ENCODE data around the gene PACS1.
"Not testable (repeated sequence)": the region's sequence is repeated elsewhere in the genome, so short reads cannot be mapped to it uniquely, and the experiment has no call there.

Gene PACS1

GRCh38 chr11:66261578-66261977, 191.5 kb downstream of the PACS1 start:
- DNase-seq = no peak

- no peak for DNase-seq
These were observed 192.1 kb downstream of the PACS1 start for GRCh38 chr11:66262191-66262590.

DNA sequence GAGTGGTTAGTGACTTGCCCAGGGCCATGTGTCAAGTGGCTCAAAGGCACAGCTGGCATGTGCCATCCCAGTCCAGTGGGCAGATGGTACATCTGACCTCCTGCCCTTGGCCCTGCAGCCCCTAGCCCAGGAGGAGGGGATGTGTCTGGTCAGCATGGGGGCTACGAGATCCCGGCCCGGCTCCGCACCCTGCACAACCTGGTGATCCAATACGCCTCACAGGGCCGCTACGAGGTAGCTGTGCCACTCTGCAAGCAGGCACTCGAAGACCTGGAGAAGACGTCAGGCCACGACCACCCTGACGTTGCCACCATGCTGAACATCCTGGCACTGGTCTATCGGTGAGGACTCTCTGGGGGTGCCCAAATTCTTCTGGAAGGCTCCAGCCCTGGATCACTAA, 192.6 kb downstream of the PACS1 start:
- DNase-seq = no peak

DNA sequence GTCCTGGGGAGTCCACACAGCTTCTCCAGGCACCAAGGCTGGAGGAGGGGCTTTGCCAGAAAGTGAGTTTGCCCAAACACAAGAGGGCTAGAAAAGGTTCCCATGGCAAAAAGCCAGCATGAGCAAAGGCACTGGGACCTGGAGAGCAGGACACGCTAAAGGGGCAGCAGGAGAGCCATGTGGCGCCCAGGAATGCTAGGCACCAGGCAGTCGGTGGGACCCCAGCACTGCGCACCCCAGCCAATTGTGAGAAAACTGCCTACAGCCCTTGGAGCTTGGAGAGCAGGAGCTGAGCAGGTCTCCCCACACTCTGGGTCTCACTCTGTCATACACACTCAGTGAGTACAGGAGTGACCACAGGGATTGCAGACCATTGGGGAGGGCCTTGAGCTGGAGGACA, 193.2 kb downstream of the PACS1 start:
- DNase-seq = no peak

GRCh38 chr11:66263785-66264184, 193.7 kb downstream of the PACS1 start:
- no peak for DNase-seq

- DNase-seq = no peak
These were observed 194.3 kb downstream of the PACS1 start for GRCh38 chr11:66264383-66264782.

DNA sequence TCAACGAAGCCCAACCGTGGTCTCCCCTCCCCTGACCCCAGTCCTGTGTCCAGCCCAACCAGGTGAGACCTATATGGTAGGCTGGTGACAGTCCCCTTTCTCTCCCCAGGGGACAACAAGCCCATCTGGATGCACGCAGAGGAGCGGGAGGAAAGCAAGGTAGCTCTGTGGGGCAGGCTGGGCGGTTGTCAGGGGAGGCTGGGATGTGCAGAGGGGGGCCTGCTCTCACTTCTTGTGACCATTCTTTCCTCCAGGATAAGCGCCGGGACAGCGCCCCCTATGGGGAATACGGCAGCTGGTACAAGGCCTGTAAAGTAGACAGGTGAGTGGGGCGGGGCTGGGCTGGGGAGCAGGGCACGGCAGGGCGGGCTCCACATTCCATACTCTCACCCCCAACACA, 194.8 kb downstream of the PACS1 start:
- DNase-seq = no peak

GRCh38 chr11:66265531-66266377, 195.7 kb downstream of the PACS1 start:
- no peak for DNase-seq

DNA sequence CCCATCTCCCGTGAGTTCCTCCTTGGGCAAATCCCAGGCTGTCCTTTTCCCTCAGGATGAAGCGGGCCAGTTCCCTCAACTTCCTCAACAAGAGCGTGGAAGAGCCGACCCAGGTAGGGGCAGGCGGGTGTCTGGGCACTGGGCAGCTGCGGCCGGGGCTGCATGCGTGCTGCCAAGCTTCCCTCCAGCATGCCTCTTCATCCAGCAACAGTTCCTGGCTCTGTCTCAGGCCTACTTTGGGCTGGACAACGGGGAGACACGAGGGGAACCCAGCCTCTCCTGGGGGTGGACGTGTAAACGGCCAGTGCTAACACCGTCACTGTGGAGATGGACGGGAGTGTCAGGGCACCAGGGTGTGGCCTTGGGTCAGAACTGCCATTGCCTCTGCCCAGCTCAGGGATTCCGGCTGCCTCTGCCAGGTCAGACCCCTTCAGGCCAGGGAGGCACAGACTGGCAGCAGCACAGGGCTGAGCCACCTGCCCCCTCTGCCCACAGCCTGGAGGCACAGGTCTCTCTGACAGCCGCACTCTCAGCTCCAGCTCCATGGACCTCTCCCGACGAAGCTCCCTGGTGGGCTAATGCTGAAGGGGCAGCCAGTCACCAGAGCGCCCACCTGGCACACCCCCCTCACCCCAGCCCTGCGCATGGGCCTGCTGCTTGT, 196.4 kb downstream of the PACS1 start:
- no peak for DNase-seq

GRCh38 chr11:66267039-66267378, 196.9 kb downstream of the PACS1 start:
- DNase-seq = no peak

- peak; percentile 89 for DNase-seq
These were observed 197.5 kb downstream of the PACS1 start for GRCh38 chr11:66267379-66268243.

DNA sequence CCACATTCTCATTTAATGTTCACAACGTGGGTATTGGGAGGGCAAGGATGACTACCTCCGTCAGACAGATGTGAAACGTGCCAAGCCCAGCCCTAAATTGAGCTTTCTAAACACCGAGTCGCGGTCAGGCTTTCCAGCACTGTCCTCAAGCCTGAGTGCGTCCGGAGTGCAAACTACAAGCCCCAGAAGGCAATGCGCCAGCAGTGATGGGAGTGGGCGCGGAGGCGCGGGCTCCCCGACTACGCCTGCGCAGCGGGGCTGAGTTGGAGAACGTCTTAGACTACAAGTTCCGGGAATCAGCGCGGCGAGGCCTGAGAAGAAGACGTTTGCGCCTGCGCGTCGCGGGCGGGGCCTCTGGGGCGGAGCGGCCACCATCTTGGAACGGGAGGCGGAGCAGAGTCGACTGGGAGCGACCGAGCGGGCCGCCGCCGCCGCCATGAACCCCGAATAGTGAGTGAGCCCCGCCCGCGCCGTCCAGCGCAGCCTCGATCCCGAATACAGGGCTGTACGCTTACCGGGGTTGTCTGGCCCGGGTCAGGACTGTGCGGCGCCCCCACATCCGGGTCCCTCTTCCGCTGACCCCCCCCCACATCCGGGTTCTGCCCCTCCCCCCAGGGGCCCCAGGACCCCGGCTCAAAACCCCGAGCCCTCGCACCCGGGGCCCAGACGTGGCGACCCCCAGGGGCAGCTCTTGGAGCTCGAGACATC, 198.3 kb downstream of the PACS1 start, which contains the start of gene RAB1B:
Gene RAB1B, plus strand, starts transcription at position 396 of the 708 bp plus-strand sequence. Its CDS starts 41 bp downstream, at position 437.
- peak; percentile 99 for DNase-seq

GRCh38 chr11:66268952-66269905, 199.2 kb downstream of the PACS1 start:
- peak; percentile 45 for DNase-seq

DNA sequence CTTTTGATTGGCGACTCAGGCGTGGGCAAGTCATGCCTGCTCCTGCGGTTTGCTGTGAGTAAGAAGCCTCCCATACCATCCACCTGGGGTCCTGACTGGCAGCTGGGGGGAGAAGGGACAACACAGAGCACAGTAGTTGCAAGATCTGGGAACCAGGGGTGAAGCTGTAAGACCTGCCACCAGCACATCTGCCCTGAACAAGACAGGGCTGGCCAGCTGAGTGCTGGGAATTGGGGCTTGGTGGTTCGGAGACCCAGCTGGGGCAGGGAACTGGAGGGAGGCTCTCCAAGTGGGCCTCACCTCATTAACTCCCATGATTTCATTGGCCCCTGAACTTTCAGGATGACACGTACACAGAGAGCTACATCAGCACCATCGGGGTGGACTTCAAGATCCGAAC, 201.7 kb downstream of the PACS1 start:
- no peak for DNase-seq

DNA sequence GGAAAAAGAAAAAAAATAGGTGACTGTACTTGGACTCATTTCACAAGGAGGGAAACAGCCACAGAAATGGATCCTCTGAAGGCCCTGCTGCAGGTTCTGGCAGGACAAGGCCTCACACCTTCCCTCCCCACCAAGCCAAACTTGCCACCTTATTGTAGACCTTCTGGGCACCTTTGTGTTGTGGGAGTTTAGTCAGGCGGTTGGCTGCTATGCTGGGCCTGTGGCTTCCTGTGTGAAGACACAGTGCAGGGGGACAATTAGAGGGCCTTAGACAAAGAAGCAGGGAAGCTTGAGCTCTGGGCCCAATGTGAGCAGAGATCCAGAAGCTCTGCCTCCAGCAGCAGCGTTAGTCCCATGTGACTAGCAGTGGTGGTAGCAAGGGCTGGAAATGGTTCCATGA, 202.5 kb downstream of the PACS1 start:
- DNase-seq = no peak

DNA sequence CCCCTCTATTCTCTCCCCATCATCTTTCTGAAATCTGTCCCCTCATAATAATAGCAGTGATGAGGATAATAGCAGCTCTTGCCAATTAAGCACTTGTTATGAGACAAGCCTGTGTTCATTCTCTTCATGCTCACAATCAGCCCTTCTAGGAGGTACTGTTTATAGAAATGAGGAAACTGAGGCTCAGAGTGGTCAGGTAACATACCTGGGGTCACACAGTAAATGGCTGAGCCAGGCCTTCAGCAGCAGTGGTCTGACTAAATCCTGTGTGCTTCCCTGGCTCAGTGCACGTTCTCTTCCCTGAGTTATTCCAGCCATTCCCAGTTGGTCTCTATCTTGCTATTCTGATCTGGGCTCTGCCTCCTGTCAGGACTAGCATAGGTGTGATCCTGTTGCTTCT, 204.1 kb downstream of the PACS1 start:
- DNase-seq = no peak

GRCh38 chr11:66275396-66275795, 205.3 kb downstream of the PACS1 start:
- no peak for DNase-seq

DNA sequence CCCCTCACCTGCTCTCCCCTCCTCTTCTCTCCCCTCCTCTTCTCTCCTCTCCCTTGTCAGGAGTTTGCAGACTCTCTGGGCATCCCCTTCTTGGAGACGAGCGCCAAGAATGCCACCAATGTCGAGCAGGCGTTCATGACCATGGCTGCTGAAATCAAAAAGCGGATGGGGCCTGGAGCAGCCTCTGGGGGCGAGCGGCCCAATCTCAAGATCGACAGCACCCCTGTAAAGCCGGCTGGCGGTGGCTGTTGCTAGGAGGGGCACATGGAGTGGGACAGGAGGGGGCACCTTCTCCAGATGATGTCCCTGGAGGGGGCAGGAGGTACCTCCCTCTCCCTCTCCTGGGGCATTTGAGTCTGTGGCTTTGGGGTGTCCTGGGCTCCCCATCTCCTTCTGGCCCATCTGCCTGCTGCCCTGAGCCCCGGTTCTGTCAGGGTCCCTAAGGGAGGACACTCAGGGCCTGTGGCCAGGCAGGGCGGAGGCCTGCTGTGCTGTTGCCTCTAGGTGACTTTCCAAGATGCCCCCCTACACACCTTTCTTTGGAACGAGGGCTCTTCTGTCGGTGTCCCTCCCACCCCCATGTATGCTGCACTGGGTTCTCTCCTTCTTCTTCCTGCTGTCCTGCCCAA, 206.0 kb downstream of the PACS1 start:
- DNase-seq = no peak

DNA sequence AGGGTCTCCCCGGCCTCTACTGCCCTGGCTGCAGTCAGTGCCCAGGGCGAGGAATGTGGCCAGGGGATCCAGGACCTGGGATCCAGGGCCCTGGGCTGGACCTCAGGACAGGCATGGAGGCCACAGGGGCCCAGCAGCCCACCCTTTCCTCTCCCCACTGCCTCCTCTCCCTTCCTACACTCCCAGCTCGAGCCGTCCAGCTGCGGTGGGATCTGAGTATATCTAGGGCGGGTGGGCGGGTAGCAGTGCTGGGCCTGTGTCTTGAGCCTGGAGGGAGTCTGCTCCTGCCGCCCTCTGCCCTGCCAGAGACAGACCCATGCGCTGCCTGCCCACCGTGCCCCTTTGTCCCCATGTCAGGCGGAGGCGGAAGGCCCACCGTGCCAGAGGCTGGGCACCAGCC, 206.5 kb downstream of the PACS1 start:
- DNase-seq = not testable (repeated sequence)

DNA sequence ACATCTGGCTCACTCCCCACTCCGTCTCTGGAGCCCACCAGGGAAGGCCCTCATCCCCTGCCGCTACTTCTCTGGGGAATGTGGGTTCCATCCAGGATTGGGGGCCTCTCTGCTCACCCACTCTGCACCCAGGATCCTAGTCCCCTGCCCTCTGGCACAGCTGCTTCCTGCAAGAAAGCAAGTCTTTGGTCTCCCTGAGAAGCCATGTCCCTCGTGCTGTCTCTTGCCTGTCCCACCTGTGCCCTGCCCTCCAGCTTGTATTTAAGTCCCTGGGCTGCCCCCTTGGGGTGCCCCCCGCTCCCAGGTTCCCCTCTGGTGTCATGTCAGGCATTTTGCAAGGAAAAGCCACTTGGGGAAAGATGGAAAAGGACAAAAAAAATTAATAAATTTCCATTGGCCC, 207.0 kb downstream of the PACS1 start:
- not testable (repeated sequence) for DNase-seq
